CD14-positive monocyte (primary cell): ENCODE results near the gene CDKN2A. TPM values are rescaled to one million over a fixed set of nuclear protein-coding genes. Genes with fewer than 3 reads are reported as not detected.

Experiments
- DNase-seq, 3 donors: peaks; one replicate each; pipeline ENCODE4 v3.0.0-alpha.2; 2011 to 2022
- H2AFZ ChIP-seq: 2 replicates; pipeline ENCODE4 v1.6.0; 2012; ENCODE audit warnings: mild to moderate bottlenecking, low read depth, low read length, inconsistent platforms; ENCODE audit not compliant: insufficient read depth, poor library complexity, severe bottlenecking
- H3K27ac ChIP-seq, 2 donors: 1 replicate in 1 of 2; 2 replicates in 1 of 2; pipeline ENCODE4 v1.5.1; 2012 to 2013; ENCODE audit warnings: low read length in 2 of 2, control low read depth in 1 of 2, inconsistent platforms in 1 of 2, low read depth in 1 of 2, mild to moderate bottlenecking in 1 of 2
- H3K27me3 ChIP-seq, 2 donors: one replicate each; pipeline versions ENCODE4 v1.6.0 to v1.6.1; 2011 to 2013; ENCODE audit warnings: low read length in 2 of 2; ENCODE audit not compliant: control insufficient read depth in 2 of 2, insufficient read depth in 2 of 2
- H3K36me3 ChIP-seq, 2 donors: replicated peaks in 1 of 2; 1 replicate in 1 of 2; 2 replicates in 1 of 2; pipeline versions ENCODE4 v1.5.1 to v1.6.1; 2012 to 2013; ENCODE audit warnings: low read length in 2 of 2, control low read depth in 1 of 2, inconsistent platforms in 1 of 2, mild to moderate bottlenecking in 1 of 2; ENCODE audit not compliant: insufficient read depth in 2 of 2, control insufficient read depth in 1 of 2
- H3K4me1 ChIP-seq, 2 donors: 1 replicate in 1 of 2; 2 replicates in 1 of 2; pipeline versions ENCODE4 v1.5.1 to v1.6.1; 2012 to 2013; ENCODE audit warnings: low read length in 2 of 2, control low read depth in 1 of 2, inconsistent platforms in 1 of 2, mild to moderate bottlenecking in 1 of 2, moderate library complexity in 1 of 2; ENCODE audit not compliant: insufficient read depth in 2 of 2, control insufficient read depth in 1 of 2
- H3K4me2 ChIP-seq: replicated peaks from 2 replicates; pipeline ENCODE3; 2012; ENCODE audit warnings: low read length, moderate library complexity, mild to moderate bottlenecking; ENCODE audit not compliant: poor library complexity, severe bottlenecking; ENCODE audit errors: extremely low read depth
- H3K4me3 ChIP-seq, 3 experiments: fragments of 200-600 bp in 1 of 3; sonication (generic) in 1 of 3; replicated peaks in 1 of 3; 1 replicate in 2 of 3; 2 replicates in 1 of 3; pipeline ENCODE4 v1.5.1; 2011 to 2013; ENCODE audit warnings: low read length in 3 of 3, mild to moderate bottlenecking in 3 of 3, control low read depth in 2 of 3, low read depth in 2 of 3, inconsistent platforms in 1 of 3, moderate library complexity in 1 of 3
- H3K79me2 ChIP-seq: 2 replicates; pipeline ENCODE4 v1.6.0; 2012; ENCODE audit warnings: mild to moderate bottlenecking, control low read depth, inconsistent platforms, low read length, moderate library complexity; ENCODE audit not compliant: insufficient read depth
- H3K9ac ChIP-seq: 2 replicates; pipeline ENCODE4 v1.6.0; 2017; ENCODE audit warnings: low read length, mild to moderate bottlenecking; ENCODE audit not compliant: insufficient read depth, poor library complexity, severe bottlenecking
- H3K9me3 ChIP-seq, 2 donors: replicated peaks in 1 of 2; 1 replicate in 1 of 2; 2 replicates in 1 of 2; pipeline versions ENCODE4 v1.5.1 to v1.6.1; 2012 to 2013; ENCODE audit warnings: low read length in 2 of 2, control low read depth in 1 of 2; ENCODE audit not compliant: control insufficient read depth in 1 of 2, insufficient read depth in 1 of 2
- H4K20me1 ChIP-seq: 2 replicates; pipeline ENCODE4 v1.6.0; 2012; ENCODE audit warnings: mild to moderate bottlenecking, low read length, control low read depth, moderate library complexity; ENCODE audit not compliant: insufficient read depth
- H3K27ac Mint-ChIP-seq, 7 donors: one replicate each; pipeline ENCODE4 v1.8.0; 2020; ENCODE audit warnings: mild to moderate bottlenecking in 7 of 7, mixed read lengths in 7 of 7, moderate library complexity in 6 of 7, inconsistent platforms in 2 of 7
- H3K27me3 Mint-ChIP-seq, 3 donors: one replicate each; pipeline ENCODE4 v1.8.0; 2021 to 2022; ENCODE audit warnings: low read depth in 3 of 3, mild to moderate bottlenecking in 3 of 3, mixed read lengths in 3 of 3, moderate library complexity in 3 of 3, inconsistent platforms in 1 of 3
- H3K36me3 Mint-ChIP-seq, 2 donors: one replicate each; pipeline ENCODE4 v1.8.0; 2020; ENCODE audit warnings: mixed read lengths in 2 of 2, inconsistent platforms in 1 of 2, mild to moderate bottlenecking in 1 of 2
- H3K4me1 Mint-ChIP-seq: one replicate; pipeline ENCODE4 v1.8.0; 2020; ENCODE audit warnings: mild to moderate bottlenecking, mixed read lengths
- H3K4me3 Mint-ChIP-seq, 2 donors: one replicate each; pipeline ENCODE4 v1.8.0; 2020; ENCODE audit warnings: mild to moderate bottlenecking in 2 of 2, mixed read lengths in 2 of 2, moderate library complexity in 1 of 2
- H3K9me3 Mint-ChIP-seq, 7 donors: one replicate each; pipeline ENCODE4 v1.8.0; 2020 to 2022; ENCODE audit warnings: mixed read lengths in 7 of 7, mild to moderate bottlenecking in 6 of 7, moderate library complexity in 6 of 7, inconsistent platforms in 2 of 7
- CTCF ChIP-seq: fragments of 200-600 bp; IDR thresholded peaks from one replicate; pipeline ENCODE4 v1.8.0; 2022; ENCODE audit warnings: antibody characterized with exemption, mild to moderate bottlenecking
- WGBS: methylation state at CpG from one replicate; pipeline ENCODE4 v1.1.5; 2013; ENCODE audit warnings: missing lambda C conversion rate; ENCODE audit not compliant: insufficient coverage; 5-methylcytosine and 5-hydroxymethylcytosine counted together
- intact Hi-C, 2 donors: fragments of 100-400 bp; cut with micrococcal nuclease; formaldehyde crosslinking; loops; one replicate each; pipeline versions ENCODE4 v1.15.0 to v1.15.1; 2023
- polyA plus RNA-seq, 3 donors: library from polyadenylated mRNA; depleted of rRNA in 1 of 3; unstranded in 2 of 3; stranded (reverse) in 1 of 3; fragments of 300-500 nt in 2 of 3; fragments of >200 nt in 1 of 3; fragmentation: Illumina TruSeq in 2 of 3; gene quantifications; 1 replicate in 2 of 3; 2 replicates in 1 of 3; pipeline ENCODE4 v1.2.3, GENCODE V29; 2012 to 2021

Gene CDKN2A
- polyA plus RNA-seq, 3 donors, result 0.86 to 1.6 (median 1.1) TPM

- Histone ChIP-seq H4K20me1 (no peaks in the 10 kb centered on the region), H3K27ac (no peak overlapping the region), H3K4me3 (no peak overlapping the region), H3K79me2 (peaks cover 4% of the 10 kb centered on the region), H3K4me1 (peaks cover 21 to 40% of the 10 kb centered on the region in 2 donors), H2AFZ (no peak overlapping the region), H3K36me3 (no peaks in the 10 kb centered on the region), H3K4me2 (peak overlapping the region; percentile 36), H3K9me3 (peaks cover 8 to 15% of the 10 kb centered on the region in 2 donors), H3K9ac (no peak overlapping the region), H3K27me3 (peaks cover 51 to 89% of the 10 kb centered on the region in 2 donors)
- Mint-ChIP-seq H3K27ac (peak overlapping the region in 2 of 7 donors; percentile 47 to 55), H3K4me3 (peak overlapping the region; percentile 45 to 84), H3K4me1 (peaks cover 38% of the 10 kb centered on the region), H3K9me3 (peaks cover 3 to 22% (median 14%) of the 10 kb centered on the region in 7 donors), H3K27me3 (peaks cover 54 to 63% (median 62%) of the 10 kb centered on the region in 3 donors), H3K36me3 (peaks cover 6 to 19% of the 10 kb centered on the region in 2 donors)
- DNase-seq, result peak in 1 of 3 donors; percentile 48
- 17% methylated on average over 34 of the region's 35 CpGs for WGBS
- intact Hi-C loops, result no loop called here
- TF ChIP-seq CTCF, result no peak
These were observed 4.6 kb downstream of the CDKN2A start for GRCh38 chr9:21989440-21990189.

GRCh38 chr9:21988056-21988990 lies 5.9 kb downstream of the CDKN2A start:
- no peak overlapping the region for H3K27ac ChIP-seq
- H3K27me3 ChIP-seq, result peaks cover 54 to 87% of the 10 kb centered on the region in 2 donors
- H3K27me3 Mint-ChIP-seq, result peaks cover 51 to 56% (median 55%) of the 10 kb centered on the region in 3 donors
- peaks cover 21 to 44% of the 10 kb centered on the region in 2 donors for H3K4me1 ChIP-seq
- peak overlapping the region in 1 of 2 donors; percentile 84 for H3K4me3 Mint-ChIP-seq
- H3K9ac ChIP-seq, result no peak overlapping the region
- H3K36me3 ChIP-seq, result no peaks in the 10 kb centered on the region
- no peak overlapping the region for H3K4me2 ChIP-seq
- H3K9me3 Mint-ChIP-seq, result peaks cover 3 to 19% (median 14%) of the 10 kb centered on the region in 7 donors
- no peak for DNase-seq
- H3K4me3 ChIP-seq, result no peak overlapping the region
- no peak for TF ChIP-seq CTCF
- no peaks in the 10 kb centered on the region for H3K79me2 ChIP-seq
- no CpG with 5 or more reads among the region's 9 CpGs for WGBS
- no peaks in the 10 kb centered on the region for H4K20me1 ChIP-seq
- H3K36me3 Mint-ChIP-seq, result peaks cover 4 to 19% of the 10 kb centered on the region in 2 donors
- intact Hi-C loops, result no loop called here
- peaks cover 8 to 15% of the 10 kb centered on the region in 2 donors for H3K9me3 ChIP-seq
- H3K27ac Mint-ChIP-seq, result no peak overlapping the region
- peaks cover 43% of the 10 kb centered on the region for H3K4me1 Mint-ChIP-seq
- no peak overlapping the region for H2AFZ ChIP-seq
